ENCODE data around the gene SMCO1.
"Not testable (repeated sequence)": the region's sequence is repeated elsewhere in the genome, so short reads cannot be mapped to it uniquely, and the experiment has no call there.

SMCO1 gene

DNA sequence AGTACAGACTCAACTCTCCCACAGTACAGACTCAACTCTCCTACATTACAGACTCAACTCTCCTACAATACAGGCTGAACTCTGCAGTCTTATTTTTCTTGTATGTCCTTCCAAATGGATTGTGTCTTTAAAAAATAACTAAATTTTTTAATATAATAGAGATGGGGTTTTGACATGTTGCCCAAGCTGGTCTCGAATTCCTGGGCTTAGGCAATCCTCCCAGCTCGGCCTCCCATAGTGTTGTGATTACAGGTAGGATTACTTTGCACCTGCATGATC is 51.7 kb downstream of the SMCO1 start:
- Histone ChIP-seq H3K27me3 (ENCODE audit: control insufficient read depth in 2 of 2, insufficient read depth in 2 of 2, low read length in 2 of 2) (no peaks in the 10 kb centered on the region), H3K27ac (ENCODE audit: low read depth in 2 of 2, low read length in 2 of 2) (no peak overlapping the region), H3K36me3 (ENCODE audit: control insufficient read depth in 2 of 2, insufficient read depth in 2 of 2, low read length in 2 of 2) (peaks cover 0 to 2% of the 10 kb centered on the region in 2 donors), H3K4me1 (ENCODE audit: control insufficient read depth in 2 of 2, insufficient read depth in 2 of 2, low read length in 2 of 2) (no peaks in the 10 kb centered on the region), H3K9me3 (ENCODE audit: control insufficient read depth in 2 of 2, low read length in 2 of 2) (no peaks in the 10 kb centered on the region), H3K9ac (ENCODE audit: low read depth in 1 of 2, low read length in 2 of 2) (no peak overlapping the region), H3K4me3 (ENCODE audit: low read length in 2 of 2) (no peak overlapping the region)

DNA sequence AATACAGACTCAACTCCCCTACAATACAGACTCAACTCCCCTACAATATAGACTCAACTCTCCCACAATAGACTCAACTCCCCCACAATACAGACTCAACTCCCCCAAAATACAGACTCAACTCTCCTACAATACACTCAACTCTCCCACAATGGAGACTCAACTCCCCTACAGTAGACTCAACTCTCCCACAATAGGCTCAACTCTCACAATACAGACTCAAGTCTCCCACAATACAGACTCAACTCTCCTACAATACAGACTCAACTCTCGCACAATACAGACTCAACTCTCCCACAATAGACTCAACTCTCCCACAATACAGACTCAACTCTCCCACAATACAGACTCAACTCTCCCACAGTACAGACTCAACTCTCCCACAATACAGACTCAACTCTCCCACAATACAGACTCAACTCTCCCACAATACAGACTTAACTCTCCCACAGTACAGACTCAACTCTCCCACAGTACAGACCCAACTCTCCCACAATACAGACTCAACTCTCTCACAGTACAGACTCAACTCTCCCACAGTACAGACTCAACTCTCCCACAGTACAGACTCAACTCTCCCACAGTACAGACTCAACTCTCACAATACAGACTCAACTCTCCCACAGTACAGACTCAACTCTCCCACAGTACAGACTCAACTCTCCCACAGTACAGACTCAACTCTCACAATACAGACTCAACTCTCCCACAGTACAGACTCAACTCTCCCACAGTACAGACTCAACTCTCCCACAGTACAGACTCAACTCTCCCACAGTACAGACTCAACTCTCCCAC is 52.3 kb downstream of the SMCO1 start:
- not testable (repeated sequence) for H3K27me3 ChIP-seq (ENCODE audit: control insufficient read depth in 2 of 2, insufficient read depth in 2 of 2, low read length in 2 of 2); H3K4me1 ChIP-seq (ENCODE audit: control insufficient read depth in 2 of 2, insufficient read depth in 2 of 2, low read length in 2 of 2); H3K9me3 ChIP-seq (ENCODE audit: control insufficient read depth in 2 of 2, low read length in 2 of 2); H3K27ac ChIP-seq (ENCODE audit: low read depth in 2 of 2, low read length in 2 of 2); H3K36me3 ChIP-seq (ENCODE audit: control insufficient read depth in 2 of 2, insufficient read depth in 2 of 2, low read length in 2 of 2); H3K4me3 ChIP-seq (ENCODE audit: low read length in 2 of 2); H3K9ac ChIP-seq (ENCODE audit: low read depth in 1 of 2, low read length in 2 of 2)

DNA sequence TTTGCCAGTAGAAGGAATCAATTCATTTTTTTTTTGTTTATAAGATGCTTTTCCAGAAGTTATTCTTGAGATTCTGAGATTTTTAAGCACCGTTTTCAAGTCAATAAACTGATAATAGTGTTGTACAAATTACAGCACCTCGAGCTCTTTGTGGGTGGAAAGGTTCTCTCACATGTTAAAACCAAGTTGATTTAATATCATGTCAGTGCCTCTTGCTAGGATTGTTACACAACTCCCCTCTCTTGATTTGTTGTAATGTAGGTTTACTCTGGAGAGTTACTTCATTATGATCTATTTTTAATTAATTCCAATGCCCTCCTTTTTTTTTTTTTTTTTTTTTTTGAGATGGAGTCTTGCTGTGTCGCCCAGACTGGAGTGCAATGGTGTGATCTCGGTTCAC is 57.1 kb downstream of the SMCO1 start:
- H3K27ac ChIP-seq (ENCODE audit: low read depth in 2 of 2, low read length in 2 of 2): no peak overlapping the region
- no peak overlapping the region for H3K9ac ChIP-seq (ENCODE audit: low read depth in 1 of 2, low read length in 2 of 2)
- H3K4me3 ChIP-seq (ENCODE audit: low read length in 2 of 2): no peak overlapping the region
- no peaks in the 10 kb centered on the region for H3K27me3 ChIP-seq (ENCODE audit: control insufficient read depth in 2 of 2, insufficient read depth in 2 of 2, low read length in 2 of 2)
- H3K4me1 ChIP-seq (ENCODE audit: control insufficient read depth in 2 of 2, insufficient read depth in 2 of 2, low read length in 2 of 2): no peaks in the 10 kb centered on the region
- peaks cover 0 to 1% of the 10 kb centered on the region in 2 donors for H3K36me3 ChIP-seq (ENCODE audit: control insufficient read depth in 2 of 2, insufficient read depth in 2 of 2, low read length in 2 of 2)
- H3K9me3 ChIP-seq (ENCODE audit: control insufficient read depth in 2 of 2, low read length in 2 of 2): no peaks in the 10 kb centered on the region

DNA sequence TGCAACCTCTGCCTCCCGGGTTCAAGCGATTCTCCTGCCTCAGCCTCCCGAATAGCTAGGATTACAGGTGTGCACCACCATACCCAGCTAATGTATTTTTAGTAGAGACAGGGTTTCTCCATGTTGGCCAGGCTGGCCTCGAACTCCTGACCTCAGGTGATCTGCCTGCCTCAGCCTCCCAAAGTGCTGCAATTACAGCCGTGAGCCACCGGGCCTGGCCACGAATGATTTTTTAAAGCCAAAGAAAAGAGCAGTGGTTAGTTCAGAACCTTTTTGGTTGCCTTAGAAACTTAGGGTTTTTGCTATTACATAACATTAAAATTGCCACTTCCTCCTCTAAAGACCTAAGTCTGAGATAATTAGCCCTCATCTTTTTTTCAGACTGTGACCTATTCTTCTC is 57.7 kb downstream of the SMCO1 start:
- H3K9ac ChIP-seq (ENCODE audit: low read depth in 1 of 2, low read length in 2 of 2); H3K4me3 ChIP-seq (ENCODE audit: low read length in 2 of 2); H3K27ac ChIP-seq (ENCODE audit: low read depth in 2 of 2, low read length in 2 of 2); H3K4me1 ChIP-seq (ENCODE audit: control insufficient read depth in 2 of 2, insufficient read depth in 2 of 2, low read length in 2 of 2); H3K9me3 ChIP-seq (ENCODE audit: control insufficient read depth in 2 of 2, low read length in 2 of 2); H3K27me3 ChIP-seq (ENCODE audit: control insufficient read depth in 2 of 2, insufficient read depth in 2 of 2, low read length in 2 of 2); H3K36me3 ChIP-seq (ENCODE audit: control insufficient read depth in 2 of 2, insufficient read depth in 2 of 2, low read length in 2 of 2): not testable (repeated sequence)
